CD14-positive monocyte (primary cell): ENCODE results near the gene ELOA. TPM values are rescaled to one million over a fixed set of nuclear protein-coding genes. Genes with fewer than 3 reads are reported as not detected.

Experiments
- DNase-seq, 3 donors: peaks; one replicate each; pipeline ENCODE4 v3.0.0-alpha.2; 2011 to 2022
- H2AFZ ChIP-seq: 2 replicates; pipeline ENCODE4 v1.6.0; 2012; ENCODE audit warnings: mild to moderate bottlenecking, low read depth, low read length, inconsistent platforms; ENCODE audit not compliant: insufficient read depth, poor library complexity, severe bottlenecking
- H3K27ac ChIP-seq, 2 donors: 1 replicate in 1 of 2; 2 replicates in 1 of 2; pipeline ENCODE4 v1.5.1; 2012 to 2013; ENCODE audit warnings: low read length in 2 of 2, control low read depth in 1 of 2, inconsistent platforms in 1 of 2, low read depth in 1 of 2, mild to moderate bottlenecking in 1 of 2
- H3K27me3 ChIP-seq, 2 donors: one replicate each; pipeline versions ENCODE4 v1.6.0 to v1.6.1; 2011 to 2013; ENCODE audit warnings: low read length in 2 of 2; ENCODE audit not compliant: control insufficient read depth in 2 of 2, insufficient read depth in 2 of 2
- H3K36me3 ChIP-seq, 2 donors: replicated peaks in 1 of 2; 1 replicate in 1 of 2; 2 replicates in 1 of 2; pipeline versions ENCODE4 v1.5.1 to v1.6.1; 2012 to 2013; ENCODE audit warnings: low read length in 2 of 2, control low read depth in 1 of 2, inconsistent platforms in 1 of 2, mild to moderate bottlenecking in 1 of 2; ENCODE audit not compliant: insufficient read depth in 2 of 2, control insufficient read depth in 1 of 2
- H3K4me1 ChIP-seq, 2 donors: 1 replicate in 1 of 2; 2 replicates in 1 of 2; pipeline versions ENCODE4 v1.5.1 to v1.6.1; 2012 to 2013; ENCODE audit warnings: low read length in 2 of 2, control low read depth in 1 of 2, inconsistent platforms in 1 of 2, mild to moderate bottlenecking in 1 of 2, moderate library complexity in 1 of 2; ENCODE audit not compliant: insufficient read depth in 2 of 2, control insufficient read depth in 1 of 2
- H3K4me2 ChIP-seq: replicated peaks from 2 replicates; pipeline ENCODE3; 2012; ENCODE audit warnings: low read length, moderate library complexity, mild to moderate bottlenecking; ENCODE audit not compliant: poor library complexity, severe bottlenecking; ENCODE audit errors: extremely low read depth
- H3K4me3 ChIP-seq, 3 experiments: fragments of 200-600 bp in 1 of 3; sonication (generic) in 1 of 3; replicated peaks in 1 of 3; 1 replicate in 2 of 3; 2 replicates in 1 of 3; pipeline ENCODE4 v1.5.1; 2011 to 2013; ENCODE audit warnings: low read length in 3 of 3, mild to moderate bottlenecking in 3 of 3, control low read depth in 2 of 3, low read depth in 2 of 3, inconsistent platforms in 1 of 3, moderate library complexity in 1 of 3
- H3K79me2 ChIP-seq: 2 replicates; pipeline ENCODE4 v1.6.0; 2012; ENCODE audit warnings: mild to moderate bottlenecking, control low read depth, inconsistent platforms, low read length, moderate library complexity; ENCODE audit not compliant: insufficient read depth
- H3K9ac ChIP-seq: 2 replicates; pipeline ENCODE4 v1.6.0; 2017; ENCODE audit warnings: low read length, mild to moderate bottlenecking; ENCODE audit not compliant: insufficient read depth, poor library complexity, severe bottlenecking
- H3K9me3 ChIP-seq, 2 donors: replicated peaks in 1 of 2; 1 replicate in 1 of 2; 2 replicates in 1 of 2; pipeline versions ENCODE4 v1.5.1 to v1.6.1; 2012 to 2013; ENCODE audit warnings: low read length in 2 of 2, control low read depth in 1 of 2; ENCODE audit not compliant: control insufficient read depth in 1 of 2, insufficient read depth in 1 of 2
- H4K20me1 ChIP-seq: 2 replicates; pipeline ENCODE4 v1.6.0; 2012; ENCODE audit warnings: mild to moderate bottlenecking, low read length, control low read depth, moderate library complexity; ENCODE audit not compliant: insufficient read depth
- H3K27ac Mint-ChIP-seq, 7 donors: one replicate each; pipeline ENCODE4 v1.8.0; 2020; ENCODE audit warnings: mild to moderate bottlenecking in 7 of 7, mixed read lengths in 7 of 7, moderate library complexity in 6 of 7, inconsistent platforms in 2 of 7
- H3K27me3 Mint-ChIP-seq, 3 donors: one replicate each; pipeline ENCODE4 v1.8.0; 2021 to 2022; ENCODE audit warnings: low read depth in 3 of 3, mild to moderate bottlenecking in 3 of 3, mixed read lengths in 3 of 3, moderate library complexity in 3 of 3, inconsistent platforms in 1 of 3
- H3K36me3 Mint-ChIP-seq, 2 donors: one replicate each; pipeline ENCODE4 v1.8.0; 2020; ENCODE audit warnings: mixed read lengths in 2 of 2, inconsistent platforms in 1 of 2, mild to moderate bottlenecking in 1 of 2
- H3K4me1 Mint-ChIP-seq: one replicate; pipeline ENCODE4 v1.8.0; 2020; ENCODE audit warnings: mild to moderate bottlenecking, mixed read lengths
- H3K4me3 Mint-ChIP-seq, 2 donors: one replicate each; pipeline ENCODE4 v1.8.0; 2020; ENCODE audit warnings: mild to moderate bottlenecking in 2 of 2, mixed read lengths in 2 of 2, moderate library complexity in 1 of 2
- H3K9me3 Mint-ChIP-seq, 7 donors: one replicate each; pipeline ENCODE4 v1.8.0; 2020 to 2022; ENCODE audit warnings: mixed read lengths in 7 of 7, mild to moderate bottlenecking in 6 of 7, moderate library complexity in 6 of 7, inconsistent platforms in 2 of 7
- CTCF ChIP-seq: fragments of 200-600 bp; IDR thresholded peaks from one replicate; pipeline ENCODE4 v1.8.0; 2022; ENCODE audit warnings: antibody characterized with exemption, mild to moderate bottlenecking
- WGBS: methylation state at CpG from one replicate; pipeline ENCODE4 v1.1.5; 2013; ENCODE audit warnings: missing lambda C conversion rate; ENCODE audit not compliant: insufficient coverage; 5-methylcytosine and 5-hydroxymethylcytosine counted together
- intact Hi-C, 2 donors: fragments of 100-400 bp; cut with micrococcal nuclease; formaldehyde crosslinking; loops; one replicate each; pipeline versions ENCODE4 v1.15.0 to v1.15.1; 2023
- polyA plus RNA-seq, 3 donors: library from polyadenylated mRNA; depleted of rRNA in 1 of 3; unstranded in 2 of 3; stranded (reverse) in 1 of 3; fragments of 300-500 nt in 2 of 3; fragments of >200 nt in 1 of 3; fragmentation: Illumina TruSeq in 2 of 3; gene quantifications; 1 replicate in 2 of 3; 2 replicates in 1 of 3; pipeline ENCODE4 v1.2.3, GENCODE V29; 2012 to 2021

Gene ELOA
- polyA plus RNA-seq, 3 donors = 25.4 to 31.2 (median 28.7) TPM

DNA sequence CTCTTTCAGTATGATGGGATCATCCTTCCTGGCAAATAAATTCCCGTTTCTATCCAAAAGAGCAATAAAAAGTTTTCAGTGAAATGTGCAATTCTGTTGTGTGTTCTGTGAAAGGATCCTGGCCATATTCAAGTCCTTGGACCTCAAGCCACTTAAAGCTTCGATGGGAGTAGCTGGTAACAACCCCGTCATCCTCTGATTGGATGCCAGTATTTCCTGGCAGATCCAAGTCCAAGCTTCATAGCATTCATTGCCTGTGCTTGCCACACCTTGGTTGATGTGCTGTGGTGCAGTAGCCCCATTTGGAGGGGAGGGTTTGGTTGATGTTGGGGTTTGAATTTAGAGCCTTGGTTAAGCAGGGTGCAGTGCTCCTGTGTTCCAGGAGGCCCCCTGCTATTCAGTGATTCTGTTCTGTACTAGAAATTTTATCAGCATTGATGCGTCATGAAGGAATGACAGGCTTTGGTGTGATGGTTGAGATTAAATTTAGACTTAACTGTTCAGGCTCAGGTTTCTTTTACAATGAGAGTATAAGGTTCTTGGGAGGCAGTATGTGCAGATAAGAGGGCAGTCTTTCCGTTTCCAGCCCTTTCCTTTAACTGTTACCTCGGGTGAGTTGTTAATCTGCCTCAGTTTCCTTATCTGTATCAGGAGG is 46.8 kb upstream of the ELOA start:
- H3K9me3 ChIP-seq = no peaks in the 10 kb centered on the region
- peaks cover 23% of the 10 kb centered on the region in 2 donors for H3K4me1 ChIP-seq
- H3K4me2 ChIP-seq = no peak overlapping the region
- Mint-ChIP-seq H3K9me3 (no peaks in the 10 kb centered on the region), H3K36me3 (peaks cover 83 to 87% of the 10 kb centered on the region in 2 donors), H3K4me1 (peaks cover 58% of the 10 kb centered on the region), H3K4me3 (no peak overlapping the region), H3K27ac (no peak overlapping the region), H3K27me3 (no peaks in the 10 kb centered on the region)
- TF ChIP-seq CTCF = no peak
- H3K79me2 ChIP-seq = peaks cover 95% of the 10 kb centered on the region
- H3K27me3 ChIP-seq = no peaks in the 10 kb centered on the region
- no peak overlapping the region for H2AFZ ChIP-seq
- DNase-seq = no peak
- no peak overlapping the region for H3K9ac ChIP-seq
- peaks cover 85 to 87% of the 10 kb centered on the region in 2 donors for H3K36me3 ChIP-seq
- intact Hi-C loops = no loop called here
- no peak overlapping the region for H3K4me3 ChIP-seq
- peaks cover 95% of the 10 kb centered on the region for H4K20me1 ChIP-seq
- 94% methylated on average over 2 of the region's 6 CpGs for WGBS
- H3K27ac ChIP-seq = no peak overlapping the region

DNA sequence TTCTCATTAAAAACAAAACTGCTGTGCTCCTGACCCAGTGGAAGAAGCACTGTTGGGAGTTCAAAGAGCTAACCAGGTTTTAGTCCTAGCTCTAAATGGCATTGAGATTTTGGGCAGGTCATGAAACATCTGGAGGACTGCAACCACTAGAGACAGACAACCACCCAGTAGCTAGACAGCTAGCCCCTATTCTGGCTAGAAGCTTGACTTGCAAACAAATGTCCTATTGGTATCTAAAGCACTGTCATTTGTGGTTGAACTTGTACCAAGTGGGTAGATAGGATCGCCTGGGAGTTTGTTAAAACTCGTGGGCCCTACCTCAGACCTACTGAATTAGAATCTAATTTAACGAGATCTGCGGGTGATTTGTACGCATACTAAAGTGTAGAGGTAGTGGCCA is 44.8 kb upstream of the ELOA start:
- peaks cover 83% of the 10 kb centered on the region for H3K79me2 ChIP-seq
- H3K9me3 ChIP-seq = no peaks in the 10 kb centered on the region
- no peak overlapping the region for H2AFZ ChIP-seq
- Mint-ChIP-seq H3K9me3 (no peaks in the 10 kb centered on the region), H3K27me3 (no peaks in the 10 kb centered on the region), H3K4me1 (peaks cover 52% of the 10 kb centered on the region), H3K36me3 (peaks cover 77 to 88% of the 10 kb centered on the region in 2 donors), H3K27ac (no peak overlapping the region), H3K4me3 (no peak overlapping the region)
- H3K36me3 ChIP-seq = peaks cover 87 to 97% of the 10 kb centered on the region in 2 donors
- 100% methylated on average over 1 of the region's 5 CpGs for WGBS
- peak overlapping the region in 1 of 2 donors; percentile 43 for H3K27ac ChIP-seq
- no peaks in the 10 kb centered on the region for H3K27me3 ChIP-seq
- no peak overlapping the region for H3K4me3 ChIP-seq
- peaks cover 16% of the 10 kb centered on the region in 2 donors for H3K4me1 ChIP-seq
- intact Hi-C loops = no loop called here
- no peak overlapping the region for H3K9ac ChIP-seq
- no peak overlapping the region for H3K4me2 ChIP-seq
- peaks cover 99% of the 10 kb centered on the region for H4K20me1 ChIP-seq
- TF ChIP-seq CTCF = no peak
- no peak for DNase-seq
